Measurements from ENCODE around the gene TPM1. TPM values are rescaled to one million over a fixed set of nuclear protein-coding genes. Genes with fewer than 3 reads are reported as not detected.

Gene TPM1
- polyA plus RNA-seq, 1 of the 3 experiments (the other 2 are of a cell fraction) = 1,371 TPM

- Histone ChIP-seq H3K4me2 (peak overlapping the region; percentile 42; the same call in 1 of the 2 replicates), H3K4me3 (ENCODE audit: low read depth in 2 of 2, low read length in 1 of 2) (no peak overlapping the region), H2AFZ (ENCODE audit: low read depth) (no peak overlapping the region), H3F3A (replicated peaks; ENCODE audit: insufficient read depth) (peaks cover 68% of the 10 kb centered on the region), H3K36me3 (replicated peaks in 1 of 2; ENCODE audit: control insufficient read depth in 1 of 2, insufficient read depth in 2 of 2, low read length in 1 of 2) (no peaks in the 10 kb centered on the region), H3K9me3 (no peaks in the 10 kb centered on the region), H3K27me3 (ENCODE audit: insufficient read depth) (no peaks in the 10 kb centered on the region), H4K20me1 (ENCODE audit: insufficient read depth) (no peaks in the 10 kb centered on the region), H3K27ac (ENCODE audit: low read depth in 2 of 2, low read length in 1 of 2) (peak overlapping the region; percentile 62 to 97; a peak in 3 of 4 replicates), H3K4me1 (ENCODE audit: control insufficient read depth in 1 of 2, insufficient read depth in 2 of 2, low read depth in 1 of 2, low read length in 1 of 2) (peaks cover 6 to 54% of the 10 kb centered on the region in 2 experiments), H3K9me2 (no peaks in the 10 kb centered on the region), H3K9ac (peak overlapping the region; percentile 41; the same call in 1 of the 2 replicates), H3K79me2 (ENCODE audit: insufficient read depth) (0 out of 2 replicates have a peak, but pooled peaks cover 5% of the 10 kb centered on the region)
- WGBS (ENCODE audit: low lambda C conversion rate) = 97% methylated on average over 3 of the region's 3 CpGs
- no peak for DNase-seq
- CTCF ChIA-PET = interaction anchor here (0.9 kb wide), 1 partner anchor 28 kb away, joined by 3 read pairs; no protein-coding TSS in a partner anchor
- no peak for TF ChIP-seq MAX (IDR thresholded peaks at IDR 0.05; ENCODE audit: low read depth)
- no peak for TF ChIP-seq MXI1 (IDR thresholded peaks at IDR 0.05; ENCODE audit: low read depth, low read length)
- no peak for TF ChIP-seq GATA2 (CRISPR knock-in tag; IDR thresholded peaks at IDR 0.05)
- no peak for TF ChIP-seq RCOR1 (IDR thresholded peaks at IDR 0.05; ENCODE audit: low read length)
- no peak for TF ChIP-seq ELF1 (IDR thresholded peaks at IDR 0.05)
- no peak for TF ChIP-seq FOXJ3 (CRISPR knock-in tag; IDR thresholded peaks at IDR 0.05)
- TF ChIP-seq REST (IDR thresholded peaks at IDR 0.05; ENCODE audit: low read depth, low read length) = no peak
- no peak for TF ChIP-seq SIN3A (IDR thresholded peaks at IDR 0.05; ENCODE audit: borderline replicate concordance, low read depth, low read length)
- TF ChIP-seq NFIC (IDR thresholded peaks at IDR 0.05; ENCODE audit: borderline replicate concordance) = no peak
- no peak for TF ChIP-seq EP300 (IDR thresholded peaks at IDR 0.05; ENCODE audit: borderline replicate concordance in 1 of 2, low read depth in 1 of 2, low read length in 1 of 2)
- no peak for TF ChIP-seq JUND (IDR thresholded peaks at IDR 0.05)
- no peak for TF ChIP-seq ZBTB33 (IDR thresholded peaks at IDR 0.05; ENCODE audit: borderline replicate concordance, low read depth)
- no peak for TF ChIP-seq TAF1 (IDR thresholded peaks at IDR 0.05; ENCODE audit: borderline replicate concordance, low read depth, low read length)
- no peak for TF ChIP-seq USF2 (IDR thresholded peaks at IDR 0.05; ENCODE audit: borderline replicate concordance, low read depth, low read length)
- POLR2A ChIA-PET = no interaction called here
Measured at GRCh38 chr15:63020128-63020527, 22.4 kb upstream of the TPM1 start.
